Measurements from ENCODE around the gene NRBP1.
A peak's percentile ranks its signal among the peaks of the same experiment; 100 is the strongest.

NRBP1 gene

DNA sequence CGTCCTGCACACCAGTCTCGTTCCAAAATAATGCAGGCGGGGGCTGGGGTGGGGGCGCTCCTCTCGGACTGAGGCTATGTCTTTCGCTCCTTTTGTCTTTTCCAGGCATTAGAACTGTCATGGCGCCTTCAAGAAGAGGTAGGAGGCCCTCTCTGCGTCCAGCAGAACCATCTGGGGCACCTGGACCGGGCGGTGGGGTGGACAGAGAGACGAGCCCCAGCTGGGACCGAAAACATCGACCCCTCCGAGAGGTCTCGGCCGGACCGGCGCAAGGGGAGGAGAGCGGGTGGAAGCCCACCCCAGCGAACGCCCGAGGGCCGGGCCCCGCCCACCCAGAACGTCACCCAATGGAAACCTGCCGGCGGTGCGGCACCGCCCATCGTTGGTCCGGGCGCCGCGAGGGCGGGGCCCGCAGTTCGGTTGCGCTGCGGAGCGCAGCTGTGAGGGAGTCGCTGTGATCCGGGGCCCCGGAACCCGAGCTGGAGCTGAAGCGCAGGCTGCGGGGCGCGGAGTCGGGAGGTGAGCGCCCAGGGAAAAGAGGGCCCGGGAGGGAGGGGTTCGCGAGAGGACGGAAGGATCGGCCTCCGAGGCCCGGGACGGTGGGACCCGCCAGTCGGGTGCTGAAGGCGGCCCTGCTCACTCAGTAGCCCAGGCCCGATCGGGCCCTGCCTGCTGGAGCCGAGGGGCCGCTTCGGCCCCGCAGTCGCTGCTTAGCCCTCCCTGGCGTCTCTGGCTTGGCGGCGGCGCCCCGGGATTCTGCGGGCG lies at the start of gene NRBP1:
NRBP1 (plus strand) TSS at position 419 of the 765 bp plus-strand sequence. CDS start 4,643 bp downstream, outside the sequence.
- DNase-seq = peak; percentile 77

DNA sequence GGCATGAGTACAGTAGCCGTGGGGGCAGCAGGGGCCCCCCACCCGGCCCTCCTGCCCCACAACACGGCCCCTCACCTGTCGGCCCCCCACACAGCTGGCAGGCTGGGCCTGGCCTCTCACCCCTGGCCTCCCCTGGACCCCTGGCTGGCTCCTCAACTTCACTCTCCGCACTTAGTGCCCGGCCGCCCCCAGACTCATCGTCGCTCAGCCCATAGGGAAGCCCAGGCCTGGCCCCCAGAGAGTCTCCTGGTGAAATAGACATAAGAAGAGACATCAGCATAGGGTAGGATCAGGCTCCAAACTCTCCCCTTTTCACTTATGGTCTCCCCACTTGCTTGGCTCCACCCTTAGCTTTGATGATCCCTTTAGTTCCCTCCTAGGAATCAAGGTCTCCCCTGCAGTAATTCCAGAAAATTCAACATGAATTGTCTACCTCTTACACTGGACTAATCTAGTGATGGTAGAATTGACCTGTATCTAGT lies 49.6 kb upstream of the NRBP1 start:
- DNase-seq = no peak

GRCh38 chr2:27379383-27379835 lies 49.0 kb upstream of the NRBP1 start:
- no peak for DNase-seq

GRCh38 chr2:27379836-27380625 lies 48.4 kb upstream of the NRBP1 start:
- no peak for DNase-seq

- DNase-seq = peak; percentile 75
Observed at GRCh38 chr2:27380626-27381545, 47.5 kb upstream of the NRBP1 start, which contains the start of gene ZNF513. ZNF513 (minus strand) TSS chr2:27380734; CDS start chr2:27380526, 208 bp downstream.

DNA sequence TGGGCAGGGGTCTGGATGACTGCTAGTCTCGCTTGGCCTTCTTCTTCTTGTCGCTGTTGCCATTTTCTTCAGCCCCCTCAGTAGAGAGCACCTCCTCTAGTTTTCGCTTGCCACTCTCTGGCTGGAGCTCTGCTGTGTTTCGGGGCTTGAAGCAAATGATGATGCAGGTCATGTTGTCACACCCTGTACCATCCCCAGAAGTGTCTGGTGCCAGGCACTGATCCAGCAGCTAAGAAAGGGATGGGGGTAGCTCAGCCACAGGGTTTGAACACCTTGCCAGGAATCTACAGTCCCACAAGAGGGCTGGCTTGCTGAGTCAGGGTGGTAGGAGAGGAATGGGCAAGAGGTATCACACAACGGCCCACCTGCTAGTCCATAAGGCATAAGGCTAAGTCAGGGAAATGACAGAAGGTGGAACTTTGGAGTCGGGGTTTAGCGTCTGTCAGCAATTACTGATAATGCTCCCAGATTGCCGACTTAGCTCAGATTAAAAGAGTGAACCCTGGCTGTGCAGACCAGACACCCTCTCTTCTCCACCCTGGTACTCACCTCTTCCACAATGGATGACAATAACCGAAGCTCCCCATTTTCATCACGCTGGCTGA lies 46.8 kb upstream of the NRBP1 start:
- no peak for DNase-seq

GRCh38 chr2:27390822-27391679 lies 37.4 kb upstream of the NRBP1 start:
- no peak for DNase-seq

- no peak for DNase-seq
Observed at GRCh38 chr2:27393225-27393624, 35.2 kb upstream of the NRBP1 start.

DNA sequence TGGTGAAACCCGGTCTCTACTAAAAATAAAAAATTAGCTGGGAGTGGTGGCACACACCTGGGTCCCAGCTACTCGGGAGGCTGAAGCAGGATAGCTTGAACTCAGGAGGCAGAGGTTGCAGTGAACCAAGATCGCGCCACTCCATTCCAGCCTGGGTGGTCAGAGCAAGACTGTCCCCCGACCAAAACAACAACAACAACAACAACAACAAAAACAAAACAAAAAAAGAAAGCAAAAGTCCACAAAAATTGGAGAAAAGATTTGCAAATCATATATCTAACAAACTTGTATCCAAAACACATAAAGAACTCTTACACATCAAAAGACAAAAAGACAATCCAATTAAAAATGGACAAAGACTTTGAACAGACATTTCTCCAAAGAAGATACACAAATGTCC lies 29.5 kb upstream of the NRBP1 start:
- DNase-seq = no peak

GRCh38 chr2:27400348-27401135 lies 27.9 kb upstream of the NRBP1 start:
- DNase-seq = no peak

GRCh38 chr2:27407798-27408491 lies 20.5 kb upstream of the NRBP1 start:
- DNase-seq = no peak

DNA sequence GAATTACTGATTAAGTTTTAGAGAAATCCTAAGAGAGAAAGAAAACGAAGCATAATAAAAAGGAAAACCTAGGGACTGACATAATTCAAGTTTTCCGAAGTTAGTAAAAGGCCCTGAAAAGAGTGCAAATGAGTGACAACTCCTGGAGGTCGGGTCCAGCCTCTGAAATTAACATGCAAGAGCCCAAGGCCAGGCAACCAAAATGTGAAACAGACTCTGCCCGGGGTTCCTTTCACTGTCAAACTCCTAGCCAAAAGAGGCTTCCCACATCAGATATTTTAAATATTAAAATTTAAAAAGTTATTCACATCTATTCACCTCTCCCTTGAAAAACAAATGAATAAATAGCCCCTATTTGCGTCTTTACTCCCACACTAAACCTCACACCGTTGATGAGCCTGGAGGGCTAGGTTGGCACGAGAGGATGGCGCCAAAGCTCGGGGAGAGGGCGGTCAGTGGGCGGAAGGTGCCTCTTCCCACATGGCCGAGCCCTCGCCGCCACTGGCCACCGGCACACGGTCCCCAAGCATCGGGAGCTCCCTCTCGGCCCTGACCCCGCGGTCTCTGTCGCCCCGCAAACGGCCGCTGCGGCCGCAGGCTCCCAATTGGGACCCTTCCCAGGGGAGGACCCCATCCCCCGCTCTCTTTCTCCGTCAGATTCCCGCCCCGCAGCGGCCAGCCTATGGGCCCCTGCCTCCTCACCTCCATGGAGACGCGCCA lies 19.7 kb upstream of the NRBP1 start:
- no peak for DNase-seq

DNA sequence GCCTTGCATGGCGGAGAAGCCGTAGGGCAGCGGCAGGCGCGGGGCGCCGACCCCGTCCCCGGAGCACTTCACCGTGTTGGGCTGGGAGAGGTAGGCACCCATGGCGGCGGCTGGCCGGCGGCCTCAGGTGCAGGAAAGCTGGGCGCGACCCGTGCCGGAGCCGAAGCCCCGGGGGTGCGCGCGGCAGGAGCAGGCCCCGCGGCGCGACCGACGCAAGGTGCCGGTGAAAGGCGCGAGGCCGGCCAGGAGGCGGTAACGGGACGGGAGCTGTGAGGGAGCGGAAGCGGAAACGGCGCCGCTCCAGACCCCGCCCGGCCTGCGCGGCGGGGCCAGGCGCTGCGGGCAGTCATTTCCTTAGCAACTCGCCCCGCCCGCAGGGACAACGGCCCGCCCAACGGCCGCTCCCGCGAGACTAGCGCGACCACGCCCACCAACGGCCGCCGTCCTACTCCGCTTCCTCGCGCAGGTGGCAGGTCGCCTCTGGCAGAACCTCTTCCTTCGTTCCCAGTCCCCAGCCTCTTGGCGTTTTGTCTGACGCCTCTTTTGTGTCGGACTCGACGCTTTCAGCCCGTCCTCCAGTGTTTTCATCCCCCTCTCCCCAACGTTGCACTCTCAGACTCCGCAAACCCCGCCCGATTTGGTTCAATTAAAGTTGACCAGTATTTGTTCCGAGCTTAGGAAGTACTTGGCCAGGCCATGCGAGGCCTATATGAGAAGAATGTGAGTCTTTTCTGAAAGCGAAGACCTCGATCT lies 18.9 kb upstream of the NRBP1 start, which contains the start of gene PPM1G:
PPM1G (minus strand) TSS at position 271 of the 753 bp plus-strand sequence; CDS start at position 102, 169 bp downstream.
- DNase-seq = peak; percentile 88

GRCh38 chr2:27412419-27413152 lies 15.8 kb upstream of the NRBP1 start:
- no peak for DNase-seq

- DNase-seq = no peak
Observed at GRCh38 chr2:27416151-27416550, 12.3 kb upstream of the NRBP1 start.

GRCh38 chr2:27420996-27421395 lies 7.4 kb upstream of the NRBP1 start:
- no peak for DNase-seq

DNA sequence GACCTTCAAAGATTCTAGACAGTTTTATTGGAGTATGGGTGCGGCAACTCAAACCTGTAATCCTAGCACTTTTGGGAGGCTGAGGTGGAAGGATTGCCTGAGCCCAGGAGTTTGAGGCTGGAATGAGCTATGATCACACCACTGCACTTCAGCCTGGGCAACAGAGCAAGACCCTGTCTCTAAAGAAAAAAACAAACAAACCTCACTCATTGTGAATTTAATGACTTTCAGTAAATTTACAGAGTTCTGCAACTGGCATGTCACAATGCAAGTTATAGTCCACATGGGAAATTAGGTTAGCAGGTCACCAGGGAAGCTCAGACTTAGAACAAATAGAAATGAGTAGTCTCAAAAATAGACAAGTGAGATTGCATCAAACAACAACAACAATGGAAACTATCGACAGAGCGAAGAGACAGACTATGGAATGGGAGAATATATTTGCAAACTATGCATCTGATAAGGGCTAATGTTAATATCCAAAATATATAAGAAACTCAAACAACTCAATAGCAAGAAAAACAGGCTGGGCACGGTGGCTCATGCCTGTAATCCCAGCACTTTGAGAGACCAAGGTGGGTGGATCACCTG lies 6.7 kb upstream of the NRBP1 start:
- no peak for DNase-seq

All from T1000 (cell line).